ENCODE data around the gene SMOC1.

Gene SMOC1

GRCh38 chr14:70061108-70061507 lies 181.9 kb downstream of the SMOC1 start:
- no peak for TF ChIP-seq CTCF (IDR thresholded peaks at IDR 0.05; ENCODE audit: low read depth, low read length, missing control alignments)
- DNase-seq (ENCODE audit: low read depth) = no peak
- H3K4me3 ChIP-seq (ENCODE audit: low read depth, low read length) = no peak overlapping the region

- no peak for TF ChIP-seq CTCF (IDR thresholded peaks at IDR 0.05; ENCODE audit: low read depth, low read length, missing control alignments)
- DNase-seq (ENCODE audit: low read depth) = no peak
- no peak overlapping the region for H3K4me3 ChIP-seq (ENCODE audit: low read depth, low read length)
Observed at GRCh38 chr14:70064136-70064865, 185.1 kb downstream of the SMOC1 start.

- H3K4me3 ChIP-seq (ENCODE audit: low read depth, low read length) = no peak overlapping the region
- no peak for TF ChIP-seq CTCF (IDR thresholded peaks at IDR 0.05; ENCODE audit: low read depth, low read length, missing control alignments)
- no peak for DNase-seq (ENCODE audit: low read depth)
Observed at GRCh38 chr14:70067810-70068209, 188.6 kb downstream of the SMOC1 start.

- TF ChIP-seq CTCF (IDR thresholded peaks at IDR 0.05; ENCODE audit: low read depth, low read length, missing control alignments) = no peak
- H3K4me3 ChIP-seq (ENCODE audit: low read depth, low read length) = no peak overlapping the region
- no peak for DNase-seq (ENCODE audit: low read depth)
Observed at GRCh38 chr14:70069186-70069585, 190.0 kb downstream of the SMOC1 start.

- H3K4me3 ChIP-seq (ENCODE audit: low read depth, low read length) = no peak overlapping the region
- DNase-seq (ENCODE audit: low read depth) = peak; percentile 37
- TF ChIP-seq CTCF (IDR thresholded peaks at IDR 0.05; ENCODE audit: low read depth, low read length, missing control alignments) = peak; percentile 91
Observed at GRCh38 chr14:70073924-70074566, 194.8 kb downstream of the SMOC1 start.

- TF ChIP-seq CTCF (IDR thresholded peaks at IDR 0.05; ENCODE audit: low read depth, low read length, missing control alignments) = no peak
- H3K4me3 ChIP-seq (ENCODE audit: low read depth, low read length) = no peak overlapping the region
- no peak for DNase-seq (ENCODE audit: low read depth)
Observed at GRCh38 chr14:70077005-70077404, 197.8 kb downstream of the SMOC1 start.

GRCh38 chr14:70077720-70078119 lies 198.5 kb downstream of the SMOC1 start:
- no peak overlapping the region for H3K4me3 ChIP-seq (ENCODE audit: low read depth, low read length)
- no peak for TF ChIP-seq CTCF (IDR thresholded peaks at IDR 0.05; ENCODE audit: low read depth, low read length, missing control alignments)
- no peak for DNase-seq (ENCODE audit: low read depth)

All from GM12864 (cell line).